ENCODE results near the gene TMCO4.

TMCO4 gene

GRCh38 chr1:19785660-19786059 is 14.1 kb downstream of the TMCO4 start:
- Histone ChIP-seq H2AFZ (ENCODE audit: low read length) (no peak overlapping the region), H3K27me3 (ENCODE audit: insufficient read depth, low read length) (no peaks in the 10 kb centered on the region), H3K9me2 (ENCODE audit: low read depth, low read length) (no peaks in the 10 kb centered on the region), H3K4me1 (ENCODE audit: insufficient read depth, low read length, severe bottlenecking) (peaks cover 9% of the 10 kb centered on the region), H3F3A (ENCODE audit: insufficient read depth, low read length) (no peaks in the 10 kb centered on the region), H3K27ac (ENCODE audit: low read depth, low read length, poor library complexity, severe bottlenecking) (no peak overlapping the region), H3K9me3 (ENCODE audit: low read length) (no peaks in the 10 kb centered on the region), H3K4me3 (ENCODE audit: low read depth, low read length, poor library complexity, severe bottlenecking) (no peak overlapping the region), H3K4me2 (ENCODE audit: low read length) (no peak overlapping the region), H3K9ac (ENCODE audit: low read length) (no peak overlapping the region), H4K20me1 (ENCODE audit: insufficient read depth, low read length) (no peaks in the 10 kb centered on the region), H3K79me2 (ENCODE audit: insufficient read depth, low read length) (no peaks in the 10 kb centered on the region), H3K36me3 (ENCODE audit: insufficient read depth, low read length) (peaks cover 2% of the 10 kb centered on the region; the same call in 1 of the 2 replicates)
- TF ChIP-seq EZH2 (IDR thresholded peaks at IDR 0.05; ENCODE audit: borderline replicate concordance, low read length) (no peak), CTCF (IDR thresholded peaks at IDR 0.05; ENCODE audit: low read length) (no peak)

- Histone ChIP-seq H3K27me3 (ENCODE audit: insufficient read depth, low read length) (no peaks in the 10 kb centered on the region), H3K9me3 (ENCODE audit: low read length) (no peaks in the 10 kb centered on the region), H3K4me1 (ENCODE audit: insufficient read depth, low read length, severe bottlenecking) (no peaks in the 10 kb centered on the region), H2AFZ (ENCODE audit: low read length) (no peak overlapping the region), H3K27ac (ENCODE audit: low read depth, low read length, poor library complexity, severe bottlenecking) (no peak overlapping the region), H3K36me3 (ENCODE audit: insufficient read depth, low read length) (peaks cover 17% of the 10 kb centered on the region; the same call in 1 of the 2 replicates), H3K79me2 (ENCODE audit: insufficient read depth, low read length) (no peaks in the 10 kb centered on the region), H3K9me2 (ENCODE audit: low read depth, low read length) (no peaks in the 10 kb centered on the region), H3K4me2 (ENCODE audit: low read length) (no peak overlapping the region), H3K9ac (ENCODE audit: low read length) (no peak overlapping the region), H4K20me1 (ENCODE audit: insufficient read depth, low read length) (no peaks in the 10 kb centered on the region), H3K4me3 (ENCODE audit: low read depth, low read length, poor library complexity, severe bottlenecking) (no peak overlapping the region), H3F3A (ENCODE audit: insufficient read depth, low read length) (no peaks in the 10 kb centered on the region)
- TF ChIP-seq EZH2 (IDR thresholded peaks at IDR 0.05; ENCODE audit: borderline replicate concordance, low read length) = no peak
- no peak for TF ChIP-seq CTCF (IDR thresholded peaks at IDR 0.05; ENCODE audit: low read length)
Observed at GRCh38 chr1:19780267-19780877, 19.3 kb downstream of the TMCO4 start.

GRCh38 chr1:19776933-19777332 is 22.8 kb downstream of the TMCO4 start:
- no peaks in the 10 kb centered on the region for H3K27me3 ChIP-seq (ENCODE audit: insufficient read depth, low read length)
- no peak for TF ChIP-seq CTCF (IDR thresholded peaks at IDR 0.05; ENCODE audit: low read length)
- no peaks in the 10 kb centered on the region for H4K20me1 ChIP-seq (ENCODE audit: insufficient read depth, low read length)
- no peak overlapping the region for H3K27ac ChIP-seq (ENCODE audit: low read depth, low read length, poor library complexity, severe bottlenecking)
- H3K9me3 ChIP-seq (ENCODE audit: low read length) = no peaks in the 10 kb centered on the region
- no peaks in the 10 kb centered on the region for H3F3A ChIP-seq (ENCODE audit: insufficient read depth, low read length)
- no peak overlapping the region for H2AFZ ChIP-seq (ENCODE audit: low read length)
- no peaks in the 10 kb centered on the region for H3K79me2 ChIP-seq (ENCODE audit: insufficient read depth, low read length)
- no peak overlapping the region for H3K4me2 ChIP-seq (ENCODE audit: low read length)
- H3K9me2 ChIP-seq (ENCODE audit: low read depth, low read length) = no peaks in the 10 kb centered on the region
- no peaks in the 10 kb centered on the region for H3K4me1 ChIP-seq (ENCODE audit: insufficient read depth, low read length, severe bottlenecking)
- H3K4me3 ChIP-seq (ENCODE audit: low read depth, low read length, poor library complexity, severe bottlenecking) = no peak overlapping the region
- no peak overlapping the region for H3K9ac ChIP-seq (ENCODE audit: low read length)
- H3K36me3 ChIP-seq (ENCODE audit: insufficient read depth, low read length) = peaks cover 17% of the 10 kb centered on the region; the same call in 1 of the 2 replicates
